RWPE2 (cell line): ENCODE data around the gene COMMD1.

Experiments used
- ATAC-seq: fragments of 200-7000 bp; cut with Tn5 transposase; 3 replicates; pipeline ENCODE4 v1.9.1; 2021; ENCODE audit warnings: low read depth
- DNase-seq: peaks from one replicate; pipeline ENCODE4 v3.0.0-alpha.2; 2020; ENCODE audit warnings: low spot score
- H3K27ac ChIP-seq: fragments of 450-650 bp; 2 replicates; pipeline ENCODE4 v1.5.1; 2017; ENCODE audit warnings: mild to moderate bottlenecking; ENCODE audit not compliant: poor library complexity, severe bottlenecking
- H3K27me3 ChIP-seq: fragments of 250-450 bp; sonication (Bioruptor Pico); 2 replicates; pipeline ENCODE4 v1.5.1; 2021; ENCODE audit warnings: mild to moderate bottlenecking, moderate library complexity; ENCODE audit not compliant: insufficient read depth, poor library complexity, severe bottlenecking
- H3K36me3 ChIP-seq: fragments of 250-450 bp; sonication (Bioruptor Pico); 2 replicates; pipeline ENCODE4 v1.5.1; 2020; ENCODE audit warnings: low read depth, mild to moderate bottlenecking, moderate library complexity
- H3K4me1 ChIP-seq: fragments of 250-450 bp; sonication (Bioruptor Pico); 2 replicates; pipeline ENCODE4 v1.5.1; 2021; ENCODE audit warnings: mild to moderate bottlenecking, moderate library complexity; ENCODE audit not compliant: insufficient read depth, poor library complexity, severe bottlenecking
- H3K4me3 ChIP-seq: fragments of 250-450 bp; sonication (Bioruptor Pico); 2 replicates; pipeline ENCODE4 v1.5.1; 2021; ENCODE audit warnings: mild to moderate bottlenecking, moderate library complexity; ENCODE audit not compliant: severe bottlenecking
- H3K9me3 ChIP-seq: fragments of 250-450 bp; sonication (Bioruptor Pico); 2 replicates; pipeline ENCODE4 v1.5.1; 2021; ENCODE audit warnings: mild to moderate bottlenecking, moderate library complexity; ENCODE audit not compliant: severe bottlenecking
- TF ChIP-seq, protein P1 (sequence below): fragments of 450-650 bp; IDR thresholded peaks from one replicate; pipeline ENCODE4 v1.5.1; 2017; ENCODE audit warnings: mild to moderate bottlenecking, moderate library complexity; ENCODE audit not compliant: poor library complexity, severe bottlenecking

Gene COMMD1

GRCh38 chr2:61922714-61923113 is 17.2 kb downstream of the COMMD1 start:
- Histone ChIP-seq H3K9me3 (no peaks in the 10 kb centered on the region), H3K27ac (no peak overlapping the region), H3K36me3 (0 out of 2 replicates have a peak, but pooled peaks cover under 1% of the 10 kb centered on the region), H3K27me3 (no peaks in the 10 kb centered on the region), H3K4me1 (no peaks in the 10 kb centered on the region), H3K4me3 (no peak overlapping the region)
- DNase-seq = no peak
- no peak for ATAC-seq
- TF ChIP-seq, protein P1, sequence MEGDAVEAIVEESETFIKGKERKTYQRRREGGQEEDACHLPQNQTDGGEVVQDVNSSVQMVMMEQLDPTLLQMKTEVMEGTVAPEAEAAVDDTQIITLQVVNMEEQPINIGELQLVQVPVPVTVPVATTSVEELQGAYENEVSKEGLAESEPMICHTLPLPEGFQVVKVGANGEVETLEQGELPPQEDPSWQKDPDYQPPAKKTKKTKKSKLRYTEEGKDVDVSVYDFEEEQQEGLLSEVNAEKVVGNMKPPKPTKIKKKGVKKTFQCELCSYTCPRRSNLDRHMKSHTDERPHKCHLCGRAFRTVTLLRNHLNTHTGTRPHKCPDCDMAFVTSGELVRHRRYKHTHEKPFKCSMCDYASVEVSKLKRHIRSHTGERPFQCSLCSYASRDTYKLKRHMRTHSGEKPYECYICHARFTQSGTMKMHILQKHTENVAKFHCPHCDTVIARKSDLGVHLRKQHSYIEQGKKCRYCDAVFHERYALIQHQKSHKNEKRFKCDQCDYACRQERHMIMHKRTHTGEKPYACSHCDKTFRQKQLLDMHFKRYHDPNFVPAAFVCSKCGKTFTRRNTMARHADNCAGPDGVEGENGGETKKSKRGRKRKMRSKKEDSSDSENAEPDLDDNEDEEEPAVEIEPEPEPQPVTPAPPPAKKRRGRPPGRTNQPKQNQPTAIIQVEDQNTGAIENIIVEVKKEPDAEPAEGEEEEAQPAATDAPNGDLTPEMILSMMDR = no peak

GRCh38 chr2:61924895-61925663 is 19.6 kb downstream of the COMMD1 start:
- ATAC-seq = no peak
- TF ChIP-seq, protein P1 = no peak
- 0 out of 2 replicates have a peak, but pooled peaks cover 4% of the 10 kb centered on the region for H3K36me3 ChIP-seq
- H3K27me3 ChIP-seq = no peaks in the 10 kb centered on the region
- no peak for DNase-seq
- peaks cover 5% of the 10 kb centered on the region for H3K4me1 ChIP-seq
- H3K27ac ChIP-seq = no peak overlapping the region
- H3K4me3 ChIP-seq = no peak overlapping the region
- H3K9me3 ChIP-seq = no peaks in the 10 kb centered on the region

GRCh38 chr2:61926531-61927477 is 21.3 kb downstream of the COMMD1 start:
- no peak for DNase-seq
- TF ChIP-seq, protein P1 = no peak
- H3K4me1 ChIP-seq = peaks cover 5% of the 10 kb centered on the region
- H3K27ac ChIP-seq = no peak overlapping the region
- 0 out of 2 replicates have a peak, but pooled peaks cover 4% of the 10 kb centered on the region for H3K36me3 ChIP-seq
- no peaks in the 10 kb centered on the region for H3K9me3 ChIP-seq
- no peak for ATAC-seq
- no peaks in the 10 kb centered on the region for H3K27me3 ChIP-seq
- H3K4me3 ChIP-seq = no peak overlapping the region

DNA sequence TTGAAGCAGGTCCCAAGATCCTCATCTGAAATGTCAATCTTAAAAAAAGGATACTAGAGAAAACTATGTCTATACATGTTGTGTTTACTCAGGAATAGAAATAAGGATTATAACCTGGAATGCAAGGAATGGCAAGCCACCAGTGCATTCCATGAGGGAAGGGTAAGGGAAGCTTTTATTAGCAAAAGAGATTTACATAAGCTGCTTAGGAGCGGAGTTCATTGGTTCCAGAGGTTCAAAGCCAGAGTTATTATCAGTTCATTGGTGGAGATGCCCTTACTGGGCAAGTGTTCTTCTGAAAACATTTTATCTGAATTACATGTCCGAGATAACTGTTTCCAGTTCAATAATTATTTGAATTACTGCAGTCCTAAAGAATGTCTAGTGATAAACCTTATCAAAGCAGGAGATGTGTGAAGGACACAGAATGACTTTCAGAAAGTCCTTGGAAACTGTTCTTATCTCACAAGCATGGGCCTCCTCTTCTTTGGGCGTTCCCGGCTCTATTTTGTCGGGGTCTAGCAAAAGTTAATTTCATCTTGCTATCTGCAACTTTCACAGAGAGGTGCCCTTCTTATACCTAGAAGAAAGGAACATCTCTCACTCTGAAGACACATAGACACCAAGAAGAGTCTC is 23.5 kb downstream of the COMMD1 start:
- Histone ChIP-seq H3K27me3 (no peaks in the 10 kb centered on the region), H3K9me3 (no peaks in the 10 kb centered on the region), H3K4me1 (peaks cover 5% of the 10 kb centered on the region), H3K4me3 (no peak overlapping the region), H3K36me3 (0 out of 2 replicates have a peak, but pooled peaks cover 4% of the 10 kb centered on the region), H3K27ac (no peak overlapping the region)
- DNase-seq = no peak
- TF ChIP-seq, protein P1 = no peak
- peak; percentile 67 for ATAC-seq
